GM21447 (cell line): ENCODE results near the gene COL4A2.
"Not testable (repeated sequence)": the region's sequence is repeated elsewhere in the genome, so short reads cannot be mapped to it uniquely, and the experiment has no call there.

ENCODE experiments used
- ATAC-seq: cut with Tn5 transposase; IDR thresholded peaks from one replicate; pipeline ENCODE4 v1.9.1; 2021; ENCODE audit not compliant: unreplicated experiment

COL4A2 gene

GRCh38 chr13:110374431-110375370 lies 67.6 kb downstream of the COL4A2 start:
- no peak for ATAC-seq

DNA sequence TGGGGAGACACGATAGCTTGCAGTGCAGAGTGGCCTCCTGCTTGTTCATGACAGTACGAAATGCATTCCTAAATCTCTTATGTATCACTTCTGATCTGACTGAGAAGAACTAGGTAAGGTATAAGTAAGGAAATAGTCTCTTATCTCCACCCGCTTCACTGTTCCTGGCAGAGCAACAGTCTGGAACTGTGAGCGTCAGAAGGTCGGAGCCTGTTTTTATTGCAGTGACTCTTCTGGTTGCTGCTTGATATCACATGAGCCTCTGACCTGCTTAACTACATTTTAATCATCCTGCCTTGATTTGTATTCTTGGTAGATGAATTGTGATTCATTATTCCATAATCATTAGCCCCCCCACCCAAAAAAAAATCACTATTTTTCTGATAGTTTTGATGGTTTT lies 69.0 kb downstream of the COL4A2 start:
- no peak for ATAC-seq

GRCh38 chr13:110377178-110377825 lies 70.2 kb downstream of the COL4A2 start:
- no peak for ATAC-seq

- ATAC-seq: no peak
These were observed 70.7 kb downstream of the COL4A2 start for GRCh38 chr13:110377826-110378201.

DNA sequence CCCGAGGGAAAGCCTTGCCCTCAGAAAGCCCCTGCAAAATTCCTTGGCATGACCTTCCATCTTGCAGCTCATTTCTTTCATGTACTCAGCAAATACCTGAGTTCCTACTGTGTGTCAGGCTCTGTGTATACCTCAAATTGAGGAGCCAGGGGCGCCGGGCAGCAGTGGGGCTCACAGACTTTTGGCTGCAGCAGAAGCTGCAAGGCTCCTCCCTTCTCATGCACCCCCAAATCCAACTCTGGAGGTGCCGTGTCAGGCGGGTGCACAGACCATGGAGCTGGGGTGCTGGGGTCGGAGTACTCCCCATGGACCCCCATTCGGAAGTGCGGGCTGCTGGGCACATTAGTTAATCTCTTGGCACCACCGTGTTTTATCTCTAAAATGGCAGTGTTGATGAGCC lies 72.3 kb downstream of the COL4A2 start:
- ATAC-seq: no peak

- ATAC-seq: no peak
These were observed 72.8 kb downstream of the COL4A2 start for GRCh38 chr13:110379905-110380341.

- ATAC-seq: no peak
These were observed 73.4 kb downstream of the COL4A2 start for GRCh38 chr13:110380359-110381028.

- no peak for ATAC-seq
These were observed 73.9 kb downstream of the COL4A2 start for GRCh38 chr13:110381029-110381360.

- ATAC-seq: no peak
These were observed 75.1 kb downstream of the COL4A2 start for GRCh38 chr13:110382229-110382628.

DNA sequence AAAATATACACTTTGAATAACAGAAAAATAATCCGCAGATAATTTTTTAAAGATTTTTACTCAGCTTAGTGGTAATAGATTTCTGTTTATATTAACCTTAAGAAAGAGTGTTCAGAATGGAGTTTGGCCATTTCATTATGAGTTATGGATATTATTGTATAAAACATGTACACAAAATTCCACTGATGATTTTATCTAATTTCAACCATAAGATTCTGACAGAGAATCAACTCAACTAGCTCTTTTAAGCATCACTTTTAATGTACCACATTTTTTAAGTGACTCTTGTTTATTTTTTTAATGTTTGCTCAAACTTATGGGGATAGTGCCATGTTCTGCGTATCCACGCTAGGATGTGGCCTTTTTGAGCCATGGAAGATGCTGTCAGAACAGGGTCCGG lies 75.7 kb downstream of the COL4A2 start:
- ATAC-seq: no peak

GRCh38 chr13:110387451-110388107 lies 80.5 kb downstream of the COL4A2 start:
- peak; percentile 97 for ATAC-seq

- no peak for ATAC-seq
These were observed 81.2 kb downstream of the COL4A2 start for GRCh38 chr13:110388108-110388943.

GRCh38 chr13:110390567-110390966 lies 83.5 kb downstream of the COL4A2 start:
- ATAC-seq: no peak

DNA sequence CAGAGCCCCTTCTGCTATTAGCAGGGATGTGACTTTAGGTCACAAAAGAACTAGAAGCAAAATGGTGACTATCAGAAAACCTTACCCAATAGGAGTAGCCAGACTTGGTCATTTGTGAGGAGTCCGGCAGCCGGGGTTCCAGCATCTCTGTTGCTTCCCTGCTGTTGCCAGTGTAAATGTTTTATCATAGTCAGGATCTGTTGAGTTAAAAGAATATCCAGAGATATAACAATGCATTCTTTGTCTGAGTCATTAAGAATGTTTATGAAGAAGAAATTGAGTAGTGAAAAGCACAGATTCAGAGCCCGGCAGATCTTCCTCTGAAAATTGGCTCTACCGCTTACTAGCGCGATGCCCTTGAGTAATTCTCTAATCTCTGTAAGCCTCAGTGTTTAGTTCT lies 84.2 kb downstream of the COL4A2 start:
- no peak for ATAC-seq

- no peak for ATAC-seq
These were observed 85.6 kb downstream of the COL4A2 start for GRCh38 chr13:110392510-110393240.

GRCh38 chr13:110393761-110394160 lies 86.7 kb downstream of the COL4A2 start:
- no peak for ATAC-seq

DNA sequence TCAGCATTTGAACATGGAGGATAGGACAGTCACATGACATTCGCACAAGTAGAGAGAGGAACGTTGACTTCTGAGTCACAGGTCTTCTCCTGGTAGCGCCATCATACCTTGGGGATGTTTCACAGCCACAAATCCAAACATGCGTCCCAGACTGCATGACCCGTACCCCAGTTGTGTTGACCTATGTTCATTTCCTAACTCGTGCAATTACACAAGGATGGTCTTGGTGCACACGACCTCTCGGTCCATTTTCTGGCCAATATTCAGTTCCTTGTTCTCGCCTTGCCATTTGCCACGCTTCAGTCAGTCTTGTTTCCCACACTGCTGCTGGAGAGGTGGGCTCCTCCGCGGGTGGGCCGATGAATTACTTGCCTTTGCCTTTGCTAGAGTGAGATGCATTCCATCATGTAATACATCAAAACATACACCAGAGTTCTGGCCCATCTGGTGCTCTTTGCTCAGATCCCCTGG lies 87.3 kb downstream of the COL4A2 start:
- ATAC-seq: no peak

GRCh38 chr13:110395616-110396015 lies 88.5 kb downstream of the COL4A2 start:
- ATAC-seq: not testable (repeated sequence)

GRCh38 chr13:110396476-110396875 lies 89.4 kb downstream of the COL4A2 start:
- ATAC-seq: no peak
